ENCODE results near the gene ADNP2.

ADNP2 gene, protein sequence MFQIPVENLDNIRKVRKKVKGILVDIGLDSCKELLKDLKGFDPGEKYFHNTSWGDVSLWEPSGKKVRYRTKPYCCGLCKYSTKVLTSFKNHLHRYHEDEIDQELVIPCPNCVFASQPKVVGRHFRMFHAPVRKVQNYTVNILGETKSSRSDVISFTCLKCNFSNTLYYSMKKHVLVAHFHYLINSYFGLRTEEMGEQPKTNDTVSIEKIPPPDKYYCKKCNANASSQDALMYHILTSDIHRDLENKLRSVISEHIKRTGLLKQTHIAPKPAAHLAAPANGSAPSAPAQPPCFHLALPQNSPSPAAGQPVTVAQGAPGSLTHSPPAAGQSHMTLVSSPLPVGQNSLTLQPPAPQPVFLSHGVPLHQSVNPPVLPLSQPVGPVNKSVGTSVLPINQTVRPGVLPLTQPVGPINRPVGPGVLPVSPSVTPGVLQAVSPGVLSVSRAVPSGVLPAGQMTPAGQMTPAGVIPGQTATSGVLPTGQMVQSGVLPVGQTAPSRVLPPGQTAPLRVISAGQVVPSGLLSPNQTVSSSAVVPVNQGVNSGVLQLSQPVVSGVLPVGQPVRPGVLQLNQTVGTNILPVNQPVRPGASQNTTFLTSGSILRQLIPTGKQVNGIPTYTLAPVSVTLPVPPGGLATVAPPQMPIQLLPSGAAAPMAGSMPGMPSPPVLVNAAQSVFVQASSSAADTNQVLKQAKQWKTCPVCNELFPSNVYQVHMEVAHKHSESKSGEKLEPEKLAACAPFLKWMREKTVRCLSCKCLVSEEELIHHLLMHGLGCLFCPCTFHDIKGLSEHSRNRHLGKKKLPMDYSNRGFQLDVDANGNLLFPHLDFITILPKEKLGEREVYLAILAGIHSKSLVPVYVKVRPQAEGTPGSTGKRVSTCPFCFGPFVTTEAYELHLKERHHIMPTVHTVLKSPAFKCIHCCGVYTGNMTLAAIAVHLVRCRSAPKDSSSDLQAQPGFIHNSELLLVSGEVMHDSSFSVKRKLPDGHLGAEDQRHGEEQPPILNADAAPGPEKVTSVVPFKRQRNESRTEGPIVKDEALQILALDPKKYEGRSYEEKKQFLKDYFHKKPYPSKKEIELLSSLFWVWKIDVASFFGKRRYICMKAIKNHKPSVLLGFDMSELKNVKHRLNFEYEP

GRCh38 chr18:80108739-80109675 lies at the start of gene ADNP2:
ADNP2 (plus strand) TSS chr18:80109262; CDS start chr18:80117543, 8,281 bp downstream.
- ATAC-seq: peak; percentile 74 to 80

DNA sequence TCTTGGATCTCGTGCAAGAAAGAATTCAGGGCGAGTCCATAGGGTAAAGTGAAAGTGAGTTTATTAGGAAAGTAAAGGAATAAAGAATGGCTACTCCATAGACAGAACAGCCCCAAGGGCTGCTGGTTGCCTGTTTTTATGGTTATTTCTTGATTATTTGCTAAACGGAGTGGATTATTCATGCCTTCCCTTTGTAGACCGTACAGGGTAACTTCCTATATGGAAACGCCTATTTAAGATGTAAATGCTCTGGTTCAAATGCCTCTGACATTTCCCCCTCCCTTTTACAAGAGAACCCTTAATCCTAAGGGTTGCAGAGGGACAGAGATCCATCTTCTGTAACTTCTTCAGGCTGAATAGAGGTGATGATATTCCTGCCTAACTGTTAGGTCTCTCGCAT lies 49.1 kb upstream of the ADNP2 start:
- ATAC-seq: no peak

DNA sequence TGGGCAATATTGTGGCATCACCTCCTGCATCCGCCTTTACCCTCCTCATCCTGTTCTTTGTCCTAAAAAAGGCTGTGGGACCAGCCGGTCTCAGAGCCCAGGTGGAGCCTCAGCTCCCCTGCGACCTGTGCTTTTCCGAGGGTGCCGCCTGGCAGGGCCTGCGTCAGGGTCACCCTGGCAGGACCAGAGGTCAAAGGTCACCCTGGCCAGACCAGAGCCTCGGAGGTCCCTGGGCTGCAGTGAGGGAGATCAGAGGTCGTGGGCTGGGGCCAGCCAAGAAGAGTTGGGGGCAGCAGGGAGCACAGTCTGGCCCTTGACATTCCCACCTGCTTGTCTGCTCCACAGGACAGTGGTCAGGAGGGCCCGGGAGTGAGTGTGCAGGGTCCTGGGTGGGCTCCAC lies 43.4 kb upstream of the ADNP2 start:
- ATAC-seq: no peak

- ATAC-seq: no peak
Measured at GRCh38 chr18:80067321-80067720, 41.7 kb upstream of the ADNP2 start.

- ATAC-seq: no peak
Measured at GRCh38 chr18:80067897-80068296, 41.2 kb upstream of the ADNP2 start.

- no peak for ATAC-seq
Measured at GRCh38 chr18:80068571-80069272, 40.3 kb upstream of the ADNP2 start.

GRCh38 chr18:80070825-80071224 lies 38.2 kb upstream of the ADNP2 start:
- ATAC-seq: no peak

DNA sequence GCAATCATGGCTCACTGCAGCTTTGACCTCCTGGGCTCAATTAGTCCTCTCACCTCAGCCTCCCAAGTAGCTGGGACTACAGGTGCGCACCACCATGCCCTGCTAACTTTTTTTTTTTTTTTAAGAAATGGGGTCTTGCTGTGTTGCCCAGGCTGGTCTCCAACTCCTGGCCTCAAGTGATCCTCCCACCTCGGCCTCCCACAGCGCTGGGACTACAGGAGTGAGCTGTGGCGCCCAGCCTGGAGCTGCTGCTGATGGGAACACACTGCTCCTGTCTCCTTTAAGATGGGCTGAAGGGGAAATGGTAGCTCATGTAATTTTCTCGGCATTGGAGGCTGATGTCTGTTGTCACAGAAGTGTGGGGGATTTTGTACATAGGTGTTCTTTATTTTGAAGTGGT lies 34.9 kb upstream of the ADNP2 start:
- ATAC-seq: no peak

GRCh38 chr18:80074697-80075096 lies 34.4 kb upstream of the ADNP2 start:
- no peak for ATAC-seq

DNA sequence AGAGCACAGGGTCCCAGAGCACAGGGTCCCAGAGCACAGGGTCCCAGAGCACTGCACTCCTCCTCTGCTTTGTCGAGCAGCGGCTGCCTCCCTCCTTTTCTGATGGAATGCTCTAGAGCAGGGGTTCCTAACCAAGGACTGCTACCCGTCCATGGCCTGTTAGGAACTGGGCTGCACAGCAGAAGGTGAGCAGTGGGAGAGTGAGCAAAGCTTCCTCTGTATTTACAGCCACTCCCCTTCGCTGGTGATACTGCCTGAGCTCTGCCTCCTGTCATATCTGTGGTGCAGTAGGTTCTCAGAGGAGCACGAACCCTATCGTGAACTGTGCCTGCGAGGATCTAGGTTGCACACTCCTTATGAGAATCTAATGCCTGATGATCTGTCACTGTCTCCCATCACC lies 33.1 kb upstream of the ADNP2 start:
- ATAC-seq: no peak

- no peak for ATAC-seq
Measured at GRCh38 chr18:80076379-80076778, 32.7 kb upstream of the ADNP2 start.

- no peak for ATAC-seq
Measured at GRCh38 chr18:80077873-80078272, 31.2 kb upstream of the ADNP2 start.

DNA sequence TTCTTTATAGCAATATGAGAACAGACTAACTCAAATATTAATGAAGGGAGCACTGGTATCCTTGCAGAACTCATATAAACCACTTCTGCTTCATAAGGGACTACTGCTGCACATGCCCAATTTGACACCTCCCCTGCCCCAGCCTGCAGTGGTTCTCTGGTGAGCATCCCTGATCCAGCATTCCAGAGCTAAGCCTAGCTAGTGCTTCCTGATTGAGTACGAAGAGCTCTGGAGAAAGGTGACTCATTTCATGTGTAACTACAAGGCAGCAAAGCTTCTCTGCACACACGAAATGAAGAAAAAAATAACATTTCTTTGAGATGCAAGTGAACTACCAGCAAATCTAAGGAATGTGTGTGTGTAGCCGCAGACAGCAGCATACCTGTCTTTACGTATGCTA lies 22.8 kb upstream of the ADNP2 start:
- ATAC-seq: no peak

DNA sequence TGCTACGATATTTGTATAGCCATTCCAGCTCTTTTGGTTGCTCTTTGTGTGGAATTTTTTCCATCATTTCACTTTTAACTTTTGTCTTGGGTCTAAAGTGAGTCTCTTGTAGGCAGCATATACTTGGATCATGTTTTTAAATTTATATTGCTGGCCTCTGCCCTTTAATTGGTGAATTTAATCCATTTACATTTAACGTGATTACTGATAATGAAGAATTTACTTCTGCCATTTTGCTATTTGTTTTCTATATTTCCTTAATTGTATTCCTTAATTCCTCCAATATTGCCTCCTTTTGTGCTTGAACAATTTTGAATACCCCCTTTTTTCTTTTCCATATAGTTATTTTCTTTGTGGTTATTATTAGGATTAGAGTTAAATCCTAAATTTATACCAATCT lies 21.0 kb upstream of the ADNP2 start:
- ATAC-seq: no peak

- no peak for ATAC-seq
Measured at GRCh38 chr18:80088823-80089222, 20.2 kb upstream of the ADNP2 start.

- ATAC-seq: no peak
Measured at GRCh38 chr18:80095414-80095813, 13.6 kb upstream of the ADNP2 start.

- no peak for ATAC-seq
Measured at GRCh38 chr18:80096032-80096565, 13.0 kb upstream of the ADNP2 start.

GRCh38 chr18:80097201-80097600 lies 11.9 kb upstream of the ADNP2 start:
- no peak for ATAC-seq

GRCh38 chr18:80103231-80103630 lies 5.8 kb upstream of the ADNP2 start:
- no peak for ATAC-seq

DNA sequence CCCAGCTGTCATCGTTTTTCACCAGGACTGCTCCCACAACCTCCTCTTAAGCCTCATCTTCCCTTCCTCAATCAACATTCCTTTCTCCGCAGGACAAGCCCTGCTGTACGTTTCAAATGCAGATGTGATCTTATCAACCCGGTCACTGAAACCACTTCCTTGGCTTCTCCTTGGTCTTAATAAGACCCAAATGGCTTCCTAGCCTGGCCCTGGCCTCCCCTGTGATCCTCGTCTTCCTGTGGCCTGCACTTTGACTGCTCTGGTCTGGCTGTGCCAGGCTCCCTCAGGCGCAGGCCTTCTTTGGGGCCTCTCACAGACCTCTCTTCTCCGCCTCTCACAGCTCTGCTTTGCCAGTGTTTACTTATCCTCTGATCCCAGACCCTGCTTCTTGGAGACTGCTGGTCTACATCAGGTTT lies 4.7 kb upstream of the ADNP2 start:
- ATAC-seq: no peak
